IMR-90 (cell line): ENCODE results near the gene PSMD8. TPM values are rescaled to one million over a fixed set of nuclear protein-coding genes. Genes with fewer than 3 reads are reported as not detected.

ENCODE experiments used
- ATAC-seq: fragments of 200-7000 bp; cut with Tn5 transposase; 2 replicates; pipeline ENCODE4 v1.9.1; 2020; ENCODE audit warnings: low read depth, mild to moderate bottlenecking, moderate library complexity
- BruUV-seq: library from RNA; stranded (reverse); fragments of 400-500 nt; replicated peaks from 2 replicates; lab custom pipeline; 2021; lab: Mats Ljungman, UMichigan
- CTCF ChIA-PET: fragments of 300-600 bp; formaldehyde crosslinking; extraction: SDS; loops from one replicate; lab custom pipeline; 2021; ENCODE audit warnings: antibody characterized with exemption; lab: Yijun Ruan, JAX
- POLR2A ChIA-PET: fragments of 300-600 bp; sonication (Branson Sonifier 250); formaldehyde crosslinking; loops from one replicate; lab custom pipeline; 2022; ENCODE audit warnings: antibody characterized with exemption; ENCODE audit not compliant: unreplicated experiment; lab: Charles Lee
- DNase-seq: peaks from one replicate; pipeline ENCODE4 v3.0.0; 2013
- H2AFZ ChIP-seq: replicated peaks from 2 replicates; pipeline ENCODE3; 2013; ENCODE audit warnings: low read length, mild to moderate bottlenecking; ENCODE audit not compliant: poor library complexity
- H2AK5ac ChIP-seq: 2 replicates; pipeline ENCODE4 v1.6.1; 2013; ENCODE audit warnings: low read depth, low read length, inconsistent platforms
- H2AK9ac ChIP-seq: replicated peaks from 2 replicates; pipeline ENCODE3; 2013; ENCODE audit warnings: mild to moderate bottlenecking, low read depth, low read length, moderate library complexity; ENCODE audit not compliant: poor library complexity
- H2BK120ac ChIP-seq: 2 replicates; pipeline ENCODE4 v1.6.1; 2013; ENCODE audit warnings: low read depth, low read length, inconsistent platforms
- H2BK15ac ChIP-seq: 3 replicates; pipeline ENCODE4 v1.6.1; 2013; ENCODE audit warnings: low read depth, low read length, inconsistent platforms
- H2BK20ac ChIP-seq: 2 replicates; pipeline ENCODE4 v1.6.1; 2013; ENCODE audit warnings: low read depth, mild to moderate bottlenecking, inconsistent platforms, low read length, moderate library complexity
- H2BK5ac ChIP-seq: 2 replicates; pipeline ENCODE4 v1.6.1; 2013; ENCODE audit warnings: mild to moderate bottlenecking, low read depth, low read length, inconsistent platforms; ENCODE audit not compliant: poor library complexity, severe bottlenecking
- H3K14ac ChIP-seq: replicated peaks from 2 replicates; pipeline ENCODE4 v1.6.1; 2013; ENCODE audit warnings: low read depth, low read length, inconsistent platforms
- H3K18ac ChIP-seq: 2 replicates; pipeline ENCODE4 v1.6.1; 2013; ENCODE audit warnings: low read depth, low read length, control low read depth
- H3K23ac ChIP-seq: 2 replicates; pipeline ENCODE4 v1.6.1; 2013; ENCODE audit warnings: low read depth, low read length, inconsistent platforms
- H3K27ac ChIP-seq: 2 replicates; pipeline ENCODE4 v1.5.1; 2013; ENCODE audit warnings: mild to moderate bottlenecking, control low read depth, low read length; ENCODE audit not compliant: insufficient read depth
- H3K27me3 ChIP-seq: 2 replicates; pipeline ENCODE4 v1.6.1; 2013; ENCODE audit warnings: low read length; ENCODE audit not compliant: control insufficient read depth, insufficient read depth
- H3K36me3 ChIP-seq: 2 replicates; pipeline ENCODE4 v1.6.1; 2013; ENCODE audit warnings: low read length, mixed read lengths; ENCODE audit not compliant: control insufficient read depth, insufficient read depth
- H3K4ac ChIP-seq: 2 replicates; pipeline ENCODE4 v1.6.1; 2013; ENCODE audit warnings: low read depth, low read length, inconsistent platforms
- H3K4me1 ChIP-seq: 2 replicates; pipeline ENCODE4 v1.6.1; 2013; ENCODE audit warnings: low read length, mixed read lengths; ENCODE audit not compliant: control insufficient read depth, insufficient read depth
- H3K4me2 ChIP-seq: 2 replicates; pipeline ENCODE4 v1.6.1; 2013; ENCODE audit warnings: low read depth, mild to moderate bottlenecking, control low read depth, low read length, moderate library complexity
- H3K4me3 ChIP-seq: 2 replicates; pipeline ENCODE4 v1.5.1; 2013; ENCODE audit warnings: low read depth, mild to moderate bottlenecking, control low read depth, low read length, moderate library complexity; ENCODE audit not compliant: insufficient read depth
- H3K56ac ChIP-seq: 2 replicates; pipeline ENCODE4 v1.6.1; 2013; ENCODE audit warnings: low read length, inconsistent platforms; ENCODE audit not compliant: insufficient read depth; ENCODE audit errors: extremely low read depth
- H3K79me1 ChIP-seq, 2 experiments: 2 replicates each; pipeline ENCODE4 v1.6.1; 2013; ENCODE audit warnings: low read length in 2 of 2, inconsistent platforms in 1 of 2, low read depth in 1 of 2
- H3K9ac ChIP-seq: 2 replicates; pipeline ENCODE4 v1.6.1; 2013; ENCODE audit warnings: low read depth, low read length, control low read depth
- H3K9me1 ChIP-seq: 2 replicates; pipeline ENCODE4 v1.6.1; 2013; ENCODE audit warnings: low read length, inconsistent platforms; ENCODE audit not compliant: insufficient read depth
- H3K9me3 ChIP-seq: 2 replicates; pipeline ENCODE4 v1.6.1; 2013; ENCODE audit warnings: low read length; ENCODE audit not compliant: control insufficient read depth, insufficient read depth
- H4K20me1 ChIP-seq: 2 replicates; pipeline ENCODE4 v1.6.1; 2013; ENCODE audit warnings: low read length, inconsistent platforms; ENCODE audit not compliant: insufficient read depth
- H4K5ac ChIP-seq: 2 replicates; pipeline ENCODE4 v1.6.1; 2013; ENCODE audit warnings: mild to moderate bottlenecking, low read depth, low read length, control low read depth
- H4K8ac ChIP-seq, 2 experiments: 2 replicates each; pipeline ENCODE4 v1.6.1; 2013; ENCODE audit warnings: low read depth in 2 of 2, low read length in 2 of 2, control low read depth in 1 of 2, inconsistent platforms in 1 of 2
- H4K91ac ChIP-seq: 2 replicates; pipeline ENCODE4 v1.6.1; 2013; ENCODE audit warnings: low read depth, low read length, inconsistent platforms; ENCODE audit not compliant: insufficient read depth
- BHLHE40 ChIP-seq: fragments of 150-350 bp; IDR thresholded peaks from 2 replicates; pipeline ENCODE4 v1.6.1; 2016; ENCODE audit warnings: mild to moderate bottlenecking, low read depth, low read length
- CEBPB ChIP-seq: IDR thresholded peaks from 2 replicates; pipeline ENCODE4 v1.6.1; 2012; ENCODE audit warnings: low read depth, low read length, improper control_type of control experiment
- CHD1 ChIP-seq: IDR thresholded peaks from 2 replicates; pipeline ENCODE4 v1.6.1; 2012; ENCODE audit warnings: low read depth, low read length, improper control_type of control experiment
- FOS ChIP-seq: fragments of 150-350 bp; IDR thresholded peaks from 2 replicates; pipeline ENCODE4 v1.6.1; 2016; ENCODE audit warnings: low read depth, low read length
- MAFK ChIP-seq: IDR thresholded peaks from 2 replicates; pipeline ENCODE4 v1.6.1; 2012; ENCODE audit warnings: low read depth, low read length, improper control_type of control experiment
- MAZ ChIP-seq: IDR thresholded peaks from 2 replicates; pipeline ENCODE4 v1.6.1; 2012; ENCODE audit warnings: low read depth, mild to moderate bottlenecking, low read length, improper control_type of control experiment, moderate library complexity, borderline replicate concordance
- MXI1 ChIP-seq: IDR thresholded peaks from 2 replicates; pipeline ENCODE4 v1.6.1; 2012; ENCODE audit warnings: low read depth, mild to moderate bottlenecking, low read length, moderate library complexity, borderline replicate concordance
- NFE2L2 ChIP-seq: fragments of 150-350 bp; IDR thresholded peaks from 2 replicates; pipeline ENCODE4 v1.6.1; 2016; ENCODE audit warnings: low read depth, mild to moderate bottlenecking, low read length
- POLR2A ChIP-seq: IDR thresholded peaks from 2 replicates; pipeline ENCODE4 v1.6.1; 2012; ENCODE audit warnings: mild to moderate bottlenecking, low read depth, low read length
- RAD21 ChIP-seq: IDR thresholded peaks from 2 replicates; pipeline ENCODE4 v1.6.1; 2012; ENCODE audit warnings: low read length, improper control_type of control experiment
- RCOR1 ChIP-seq: IDR thresholded peaks from 2 replicates; pipeline ENCODE4 v1.6.1; 2012; ENCODE audit warnings: mild to moderate bottlenecking, low read length, improper control_type of control experiment; ENCODE audit not compliant: insufficient replicate concordance
- RFX5 ChIP-seq: IDR thresholded peaks from 2 replicates; pipeline ENCODE4 v1.8.0; 2012; ENCODE audit warnings: low read depth, mild to moderate bottlenecking, low read length, moderate library complexity
- SMC3 ChIP-seq: fragments of 150-350 bp; IDR thresholded peaks from 2 replicates; pipeline ENCODE4 v1.6.1; 2016; ENCODE audit warnings: low read depth, mild to moderate bottlenecking, antibody characterized with exemption, low read length, moderate library complexity
- WGBS, 2 experiments: methylation state at CpG; one replicate each; pipeline versions ENCODE4 v1.1.5 to v1.1.7; 2013; ENCODE audit warnings: missing lambda C conversion rate in 2 of 2; ENCODE audit not compliant: insufficient read length in 1 of 2; ENCODE audit errors: extremely low coverage in 2 of 2; 5-methylcytosine and 5-hydroxymethylcytosine counted together
- dilution Hi-C: fragments of 300-500 bp; cut with HindIII; formaldehyde crosslinking; loops from one replicate; pipeline ENCODE4 v1.14.3; 2018; ENCODE audit warnings: low sequenced_read_pairs; ENCODE audit not compliant: unreplicated experiment
- in situ Hi-C: fragments of 300-500 bp; cut with MboI; formaldehyde crosslinking; loops from 3 replicates; pipeline ENCODE4 v1.14.3; 2019; ENCODE audit warnings: low sequenced_read_pairs, inconsistent platforms, mixed read lengths
- intact Hi-C: fragments of 100-400 bp; cut with micrococcal nuclease; formaldehyde crosslinking; loops from 2 replicates; pipeline ENCODE4 v1.10.0; 2022
- polyA plus RNA-seq, 3 experiments: library from polyadenylated mRNA; depleted of rRNA; stranded (reverse); fragments of >200 nt; gene quantifications; 2 replicates each; pipeline ENCODE4 v1.2.3, GENCODE V29; 2012; ENCODE audit warnings: low replicate concordance in 1 of 3
- total RNA-seq: library from RNA; depleted of rRNA; stranded (reverse); fragments of >200 nt; gene quantifications from 2 replicates; pipeline ENCODE4 v1.2.3, GENCODE V29; 2012
- TF ChIP-seq, protein P1 (sequence below): conservative IDR thresholded peaks from 2 replicates; pipeline ENCODE4 v1.5.1; 2012; ENCODE audit warnings: mild to moderate bottlenecking, low read depth, low read length, improper control_type of control experiment
- TF ChIP-seq, protein P2 (sequence below): fragments of 150-350 bp; IDR thresholded peaks from 2 replicates; pipeline ENCODE4 v1.6.1; 2017; ENCODE audit warnings: mild to moderate bottlenecking, antibody characterized with exemption, low read length, low read depth
- TF ChIP-seq, protein P3 (sequence below): fragments of 150-350 bp; IDR thresholded peaks from 2 replicates; pipeline ENCODE4 v1.6.1; 2016; ENCODE audit warnings: low read depth, mild to moderate bottlenecking, low read length, moderate library complexity, borderline replicate concordance

The PSMD8 gene
- total and polyA plus RNA-seq, 2 of the 4 experiments (the other 2 are of a cell fraction): 475 to 644 TPM

- Histone ChIP-seq H3K18ac (no peak within 1 kb of the TSS), H2AK5ac (no peak within 1 kb of the TSS), H3K23ac (no peak within 1 kb of the TSS), H3K9me1 (no peaks in the 10 kb centered on the region), H2AFZ (no peak within 1 kb of the TSS), H4K91ac (no peak within 1 kb of the TSS), H3K4me3 (no peak within 1 kb of the TSS), H4K8ac (no peak within 1 kb of the TSS), H4K5ac (no peak within 1 kb of the TSS), H3K27ac (no peak within 1 kb of the TSS), H3K4me1 (no peaks in the 10 kb centered on the region), H2BK5ac (no peak within 1 kb of the TSS), H3K9me3 (no peaks in the 10 kb centered on the region), H2BK15ac (no peak within 1 kb of the TSS), H4K20me1 (no peaks in the 10 kb centered on the region), H2BK20ac (no peak within 1 kb of the TSS), H3K4ac (no peak within 1 kb of the TSS), H3K79me1 (no peaks in the 10 kb centered on the region), H3K4me2 (no peak within 1 kb of the TSS), H3K27me3 (peaks cover 33% of the 10 kb centered on the region), H3K14ac (no peak within 1 kb of the TSS), H2BK120ac (no peak within 1 kb of the TSS), H2AK9ac (peak within 1 kb of the TSS; percentile 50), H3K9ac (no peak within 1 kb of the TSS), H3K36me3 (no peaks in the 10 kb centered on the region), H3K56ac (no peak within 1 kb of the TSS)
- ATAC-seq: peak; percentile 98
- TF ChIP-seq, protein P1, sequence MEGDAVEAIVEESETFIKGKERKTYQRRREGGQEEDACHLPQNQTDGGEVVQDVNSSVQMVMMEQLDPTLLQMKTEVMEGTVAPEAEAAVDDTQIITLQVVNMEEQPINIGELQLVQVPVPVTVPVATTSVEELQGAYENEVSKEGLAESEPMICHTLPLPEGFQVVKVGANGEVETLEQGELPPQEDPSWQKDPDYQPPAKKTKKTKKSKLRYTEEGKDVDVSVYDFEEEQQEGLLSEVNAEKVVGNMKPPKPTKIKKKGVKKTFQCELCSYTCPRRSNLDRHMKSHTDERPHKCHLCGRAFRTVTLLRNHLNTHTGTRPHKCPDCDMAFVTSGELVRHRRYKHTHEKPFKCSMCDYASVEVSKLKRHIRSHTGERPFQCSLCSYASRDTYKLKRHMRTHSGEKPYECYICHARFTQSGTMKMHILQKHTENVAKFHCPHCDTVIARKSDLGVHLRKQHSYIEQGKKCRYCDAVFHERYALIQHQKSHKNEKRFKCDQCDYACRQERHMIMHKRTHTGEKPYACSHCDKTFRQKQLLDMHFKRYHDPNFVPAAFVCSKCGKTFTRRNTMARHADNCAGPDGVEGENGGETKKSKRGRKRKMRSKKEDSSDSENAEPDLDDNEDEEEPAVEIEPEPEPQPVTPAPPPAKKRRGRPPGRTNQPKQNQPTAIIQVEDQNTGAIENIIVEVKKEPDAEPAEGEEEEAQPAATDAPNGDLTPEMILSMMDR: no peak
- TF ChIP-seq CHD1 (no peak), BHLHE40 (no peak), FOS (no peak), RFX5 (no peak), MAFK (no peak), RAD21 (no peak), POLR2A (no peak), CEBPB (no peak), SMC3 (no peak), MAZ (no peak), NFE2L2 (no peak), RCOR1 (no peak), MXI1 (no peak)
- TF ChIP-seq, protein P2, sequence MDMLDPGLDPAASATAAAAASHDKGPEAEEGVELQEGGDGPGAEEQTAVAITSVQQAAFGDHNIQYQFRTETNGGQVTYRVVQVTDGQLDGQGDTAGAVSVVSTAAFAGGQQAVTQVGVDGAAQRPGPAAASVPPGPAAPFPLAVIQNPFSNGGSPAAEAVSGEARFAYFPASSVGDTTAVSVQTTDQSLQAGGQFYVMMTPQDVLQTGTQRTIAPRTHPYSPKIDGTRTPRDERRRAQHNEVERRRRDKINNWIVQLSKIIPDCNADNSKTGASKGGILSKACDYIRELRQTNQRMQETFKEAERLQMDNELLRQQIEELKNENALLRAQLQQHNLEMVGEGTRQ: no peak
- TF ChIP-seq, protein P3, sequence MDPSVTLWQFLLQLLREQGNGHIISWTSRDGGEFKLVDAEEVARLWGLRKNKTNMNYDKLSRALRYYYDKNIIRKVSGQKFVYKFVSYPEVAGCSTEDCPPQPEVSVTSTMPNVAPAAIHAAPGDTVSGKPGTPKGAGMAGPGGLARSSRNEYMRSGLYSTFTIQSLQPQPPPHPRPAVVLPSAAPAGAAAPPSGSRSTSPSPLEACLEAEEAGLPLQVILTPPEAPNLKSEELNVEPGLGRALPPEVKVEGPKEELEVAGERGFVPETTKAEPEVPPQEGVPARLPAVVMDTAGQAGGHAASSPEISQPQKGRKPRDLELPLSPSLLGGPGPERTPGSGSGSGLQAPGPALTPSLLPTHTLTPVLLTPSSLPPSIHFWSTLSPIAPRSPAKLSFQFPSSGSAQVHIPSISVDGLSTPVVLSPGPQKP: no peak
- DNase-seq: no peak
- no TSS peak for BruUV-seq
- no CpG with 5 or more reads among the region's 20 CpGs for WGBS, 2 experiments
- dilution Hi-C loops (no loop called here), intact Hi-C loops (no loop called here), in situ Hi-C loops (no loop called here)
- POLR2A ChIA-PET: no interaction called here
- CTCF ChIA-PET: no interaction called here
These were observed 58.9 kb downstream of the PSMD8 start, which contains the start of gene RYR1 for GRCh38 chr19:38433268-38433733. Gene RYR1, plus strand, starts transcription at chr19:38433691. Its CDS starts 139 bp downstream, at chr19:38433830.
